Liver (tissue), 9 donors: ENCODE data around the gene MYH11. TPM values are rescaled to one million over a fixed set of nuclear protein-coding genes. Genes with fewer than 3 reads are reported as not detected.

Experiments used
- DNase-seq: peaks from one replicate; pipeline ENCODE4 v3.0.0-alpha.2; 2017; ENCODE audit warnings: low spot score
- H3K27ac ChIP-seq, 2 donors: one replicate each; pipeline ENCODE4 v1.7.0; 2013; ENCODE audit warnings: inconsistent platforms in 2 of 2, low read length in 2 of 2, control low read depth in 1 of 2, low read depth in 1 of 2, mild to moderate bottlenecking in 1 of 2
- H3K27me3 ChIP-seq, 4 donors: one replicate each; pipeline versions ENCODE4 v1.6.1 to v1.7.0; 2013; ENCODE audit warnings: low read length in 3 of 4, inconsistent platforms in 1 of 4, mild to moderate bottlenecking in 1 of 4, moderate library complexity in 1 of 4; ENCODE audit not compliant: control insufficient read depth in 4 of 4, insufficient read depth in 4 of 4
- H3K36me3 ChIP-seq, 4 donors: one replicate each; pipeline versions ENCODE4 v1.6.1 to v1.7.0; 2013; ENCODE audit warnings: low read length in 3 of 4, mild to moderate bottlenecking in 3 of 4, low read depth in 1 of 4, moderate library complexity in 1 of 4; ENCODE audit not compliant: control insufficient read depth in 4 of 4, insufficient read depth in 3 of 4
- H3K4me1 ChIP-seq, 4 donors: one replicate each; pipeline versions ENCODE4 v1.6.1 to v1.7.0; 2013; ENCODE audit warnings: low read length in 3 of 4, mild to moderate bottlenecking in 3 of 4, moderate library complexity in 1 of 4; ENCODE audit not compliant: control insufficient read depth in 4 of 4, insufficient read depth in 4 of 4
- H3K4me3 ChIP-seq, 3 donors: one replicate each; pipeline versions ENCODE4 v1.6.1 to v1.7.0; 2013; ENCODE audit warnings: low read length in 3 of 3, control low read depth in 1 of 3, low read depth in 1 of 3, mild to moderate bottlenecking in 1 of 3
- H3K9ac ChIP-seq, 2 donors: one replicate each; pipeline ENCODE4 v1.7.0; 2013; ENCODE audit warnings: low read length in 2 of 2, mild to moderate bottlenecking in 2 of 2, moderate library complexity in 2 of 2, control low read depth in 1 of 2, low read depth in 1 of 2
- H3K9me3 ChIP-seq, 4 donors: one replicate each; pipeline versions ENCODE4 v1.6.1 to v1.7.0; 2013; ENCODE audit warnings: low read length in 3 of 4; ENCODE audit not compliant: control insufficient read depth in 4 of 4
- ATF3 ChIP-seq: IDR thresholded peaks from 2 replicates; pipeline ENCODE4 v1.6.1; 2016; ENCODE audit warnings: antibody characterized with exemption
- EGR1 ChIP-seq, 2 donors: IDR thresholded peaks; 2 replicates each; pipeline ENCODE4 v1.6.1; 2016 to 2018; ENCODE audit warnings: antibody characterized with exemption in 2 of 2, low read depth in 2 of 2
- FOXA1 ChIP-seq: IDR thresholded peaks from 2 replicates; pipeline ENCODE4 v1.6.1; 2016; ENCODE audit warnings: antibody characterized with exemption
- FOXA2 ChIP-seq: IDR thresholded peaks from 2 replicates; pipeline ENCODE4 v1.6.1; 2016; ENCODE audit warnings: antibody characterized with exemption
- GABPA ChIP-seq, 2 donors: IDR thresholded peaks in 1 of 2; conservative IDR thresholded peaks in 1 of 2; 2 replicates each; pipeline ENCODE4 v1.6.1; 2016; ENCODE audit warnings: antibody characterized with exemption in 2 of 2, mild to moderate bottlenecking in 1 of 2, moderate library complexity in 1 of 2
- HNF4A ChIP-seq, 2 donors: conservative IDR thresholded peaks; 2 replicates each; pipeline ENCODE4 v1.6.1; 2016; ENCODE audit warnings: antibody characterized with exemption in 2 of 2, mild to moderate bottlenecking in 2 of 2
- HNF4G ChIP-seq: IDR thresholded peaks from 2 replicates; pipeline ENCODE4 v1.6.1; 2016; ENCODE audit warnings: antibody characterized with exemption
- JUND ChIP-seq, 2 donors: IDR thresholded peaks; 2 replicates each; pipeline ENCODE4 v1.6.1; 2016; ENCODE audit warnings: antibody characterized with exemption in 2 of 2
- MAX ChIP-seq: IDR thresholded peaks from 2 replicates; pipeline ENCODE4 v1.6.1; 2016; ENCODE audit warnings: antibody characterized with exemption
- NR2F2 ChIP-seq: IDR thresholded peaks from 2 replicates; pipeline ENCODE4 v1.6.1; 2016; ENCODE audit warnings: antibody characterized with exemption
- RAD21 ChIP-seq, 2 donors: IDR thresholded peaks; 2 replicates each; pipeline ENCODE4 v1.6.1; 2016; ENCODE audit warnings: antibody characterized with exemption in 2 of 2, mild to moderate bottlenecking in 2 of 2
- REST ChIP-seq: IDR thresholded peaks from 2 replicates; pipeline ENCODE4 v1.6.1; 2016; ENCODE audit warnings: antibody characterized with exemption, mild to moderate bottlenecking
- RXRA ChIP-seq, 2 donors: IDR thresholded peaks; 2 replicates each; pipeline ENCODE4 v1.6.1; 2017 to 2018; ENCODE audit warnings: antibody characterized with exemption in 2 of 2, mild to moderate bottlenecking in 1 of 2
- SP1 ChIP-seq: IDR thresholded peaks from 2 replicates; pipeline ENCODE4 v1.6.1; 2018; ENCODE audit warnings: antibody characterized with exemption, mild to moderate bottlenecking
- TAF1 ChIP-seq: conservative IDR thresholded peaks from 2 replicates; pipeline ENCODE4 v1.6.1; 2016; ENCODE audit warnings: antibody characterized with exemption, mild to moderate bottlenecking
- YY1 ChIP-seq: IDR thresholded peaks from 2 replicates; pipeline ENCODE4 v1.6.1; 2016; ENCODE audit warnings: antibody characterized with exemption, mild to moderate bottlenecking
- WGBS: extraction: QIAGEN DNeasy Blood & Tissue Kit; methylation state at CpG from one replicate; pipeline ENCODE4 v1.1.7; 2013; 5-methylcytosine and 5-hydroxymethylcytosine counted together
- polyA plus RNA-seq, 2 donors: library from polyadenylated mRNA; stranded (reverse) in 1 of 2; unstranded in 1 of 2; fragments of 200-250 nt in 1 of 2; fragments of >200 nt in 1 of 2; fragmentation: Nextera tagmentation in 1 of 2; extraction: Ambion mirVana in 1 of 2; gene quantifications; one replicate each; pipeline versions ENCODE4 v1.2.1 to v1.2.3, GENCODE V29; 2013 to 2015
- total RNA-seq, 2 donors: library from RNA; depleted of rRNA; stranded (reverse); fragments of >200 nt; gene quantifications; one replicate each; pipeline ENCODE4 v1.2.3, GENCODE V29; 2014
- donor health status: healthy.
- donor health status: healthy.
- donor health status: healthy.
- donor health status: healthy.
- donor health status: healthy.

Gene MYH11
- total and polyA plus RNA-seq, 4 donors: 0.51 to 33.7 (median 4.0) TPM

- 89% methylated on average over 3 of the region's 3 CpGs for WGBS
- no peaks in the 10 kb centered on the region for H3K27me3 ChIP-seq
- no peaks in the 10 kb centered on the region for H3K4me1 ChIP-seq
- no peaks in the 10 kb centered on the region for H3K9me3 ChIP-seq
- H3K9ac ChIP-seq: no peak overlapping the region
- no peak overlapping the region for H3K27ac ChIP-seq
- DNase-seq: no peak
- H3K36me3 ChIP-seq: no peaks in the 10 kb centered on the region
- TF ChIP-seq HNF4G: no peak
- TF ChIP-seq FOXA1: no peak
- no peak for TF ChIP-seq GABPA (IDR thresholded peaks at IDR 0.05 in 1 of 2, conservative IDR thresholded peaks at IDR 0.05 in 1 of 2)
- no peak overlapping the region for H3K4me3 ChIP-seq
Observed at GRCh38 chr16:15900357-15900756, 43.5 kb upstream of the MYH11 start.

- Histone ChIP-seq H3K27me3 (no peaks in the 10 kb centered on the region), H3K9ac (no peak overlapping the region), H3K36me3 (no peaks in the 10 kb centered on the region), H3K9me3 (no peaks in the 10 kb centered on the region), H3K4me1 (no peaks in the 10 kb centered on the region), H3K27ac (no peak overlapping the region), H3K4me3 (no peak overlapping the region)
- no peak for TF ChIP-seq RXRA (IDR thresholded peaks at IDR 0.05)
- no peak for TF ChIP-seq FOXA2
- TF ChIP-seq TAF1: no peak
- no peak for TF ChIP-seq FOXA1
- no peak for TF ChIP-seq MAX
- no peak for TF ChIP-seq ATF3
- no peak for TF ChIP-seq RAD21 (IDR thresholded peaks at IDR 0.05)
- TF ChIP-seq NR2F2: no peak
- no peak for TF ChIP-seq JUND (IDR thresholded peaks at IDR 0.05)
- DNase-seq: no peak
- WGBS: 43% methylated on average over 9 of the region's 9 CpGs
Observed at GRCh38 chr16:15899538-15900100, 42.8 kb upstream of the MYH11 start.

- TF ChIP-seq FOXA1 (no peak), REST (no peak), GABPA (IDR thresholded peaks at IDR 0.05 in 1 of 2, conservative IDR thresholded peaks at IDR 0.05 in 1 of 2) (no peak), RAD21 (IDR thresholded peaks at IDR 0.05) (no peak), HNF4G (no peak), SP1 (no peak), TAF1 (no peak), NR2F2 (no peak), JUND (IDR thresholded peaks at IDR 0.05) (no peak), MAX (no peak), HNF4A (conservative IDR thresholded peaks at IDR 0.05) (no peak), ATF3 (no peak), EGR1 (IDR thresholded peaks at IDR 0.05; ENCODE audit: low read depth in 2 of 2) (no peak), FOXA2 (no peak), YY1 (no peak)
- H3K4me3 ChIP-seq: no peak overlapping the region
- no peak overlapping the region for H3K27ac ChIP-seq
- H3K27me3 ChIP-seq: no peaks in the 10 kb centered on the region
- no peaks in the 10 kb centered on the region for H3K4me1 ChIP-seq
- no peaks in the 10 kb centered on the region for H3K9me3 ChIP-seq
- no peak for DNase-seq
- 85% methylated on average over 6 of the region's 6 CpGs for WGBS
- no peaks in the 10 kb centered on the region for H3K36me3 ChIP-seq
- H3K9ac ChIP-seq: no peak overlapping the region
Observed at GRCh38 chr16:15898654-15899053, 41.8 kb upstream of the MYH11 start.
